Uterus (tissue), 2 donors: Measurements from ENCODE around the gene ATG5.

ENCODE experiments used
- POLR2A ChIP-seq, 2 donors: fragments of 450-650 bp; IDR thresholded peaks; one replicate each; pipeline ENCODE4 v1.6.1; 2016; ENCODE audit warnings: antibody characterized with exemption in 2 of 2, mild to moderate bottlenecking in 1 of 2, moderate library complexity in 1 of 2
- TF ChIP-seq, protein P1 (sequence below), 4 experiments: fragments of 200-600 bp in 2 of 4; fragments of 450-650 bp in 2 of 4; sonication (generic) in 2 of 4; IDR thresholded peaks; one replicate each; pipeline ENCODE4 v1.5.1; 2016 to 2019; ENCODE audit warnings: antibody characterized with exemption in 4 of 4, mild to moderate bottlenecking in 2 of 4, moderate library complexity in 1 of 4

DNA sequence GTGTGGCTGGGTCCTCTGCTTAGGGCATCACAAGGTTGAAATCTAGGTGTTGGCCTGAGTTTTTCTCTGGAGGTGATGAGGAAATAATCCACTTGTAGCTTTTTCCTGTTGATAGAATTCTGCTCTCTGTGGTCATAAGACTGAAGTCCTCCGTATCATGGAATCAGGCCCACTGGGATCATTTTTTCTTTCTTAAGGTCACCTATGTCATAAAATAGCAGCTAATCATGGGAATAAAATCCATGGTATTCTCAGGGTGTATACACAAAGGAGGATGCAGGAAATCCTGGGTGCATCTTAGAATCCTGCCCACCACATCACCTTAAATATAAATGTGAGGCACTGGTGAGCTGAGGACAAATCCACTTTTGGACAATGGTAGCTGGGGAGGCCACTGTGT lies 166.7 kb downstream of the ATG5 start:
- TF ChIP-seq, protein P1, sequence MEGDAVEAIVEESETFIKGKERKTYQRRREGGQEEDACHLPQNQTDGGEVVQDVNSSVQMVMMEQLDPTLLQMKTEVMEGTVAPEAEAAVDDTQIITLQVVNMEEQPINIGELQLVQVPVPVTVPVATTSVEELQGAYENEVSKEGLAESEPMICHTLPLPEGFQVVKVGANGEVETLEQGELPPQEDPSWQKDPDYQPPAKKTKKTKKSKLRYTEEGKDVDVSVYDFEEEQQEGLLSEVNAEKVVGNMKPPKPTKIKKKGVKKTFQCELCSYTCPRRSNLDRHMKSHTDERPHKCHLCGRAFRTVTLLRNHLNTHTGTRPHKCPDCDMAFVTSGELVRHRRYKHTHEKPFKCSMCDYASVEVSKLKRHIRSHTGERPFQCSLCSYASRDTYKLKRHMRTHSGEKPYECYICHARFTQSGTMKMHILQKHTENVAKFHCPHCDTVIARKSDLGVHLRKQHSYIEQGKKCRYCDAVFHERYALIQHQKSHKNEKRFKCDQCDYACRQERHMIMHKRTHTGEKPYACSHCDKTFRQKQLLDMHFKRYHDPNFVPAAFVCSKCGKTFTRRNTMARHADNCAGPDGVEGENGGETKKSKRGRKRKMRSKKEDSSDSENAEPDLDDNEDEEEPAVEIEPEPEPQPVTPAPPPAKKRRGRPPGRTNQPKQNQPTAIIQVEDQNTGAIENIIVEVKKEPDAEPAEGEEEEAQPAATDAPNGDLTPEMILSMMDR (IDR thresholded peaks at IDR 0.05): no peak
- no peak for TF ChIP-seq POLR2A (IDR thresholded peaks at IDR 0.05)
